Suppressor macrophage treated with lipopolysaccharide for 1 hour (primary cell): ENCODE measurements around the gene MASP1.
"Not testable (repeated sequence)": the region's sequence is repeated elsewhere in the genome, so short reads cannot be mapped to it uniquely, and the experiment has no call there.

Source experiments
- DNase-seq, 3 donors: peaks; one replicate each; pipeline ENCODE4 v3.0.0-alpha.2; 2020 to 2022

Gene MASP1

DNA sequence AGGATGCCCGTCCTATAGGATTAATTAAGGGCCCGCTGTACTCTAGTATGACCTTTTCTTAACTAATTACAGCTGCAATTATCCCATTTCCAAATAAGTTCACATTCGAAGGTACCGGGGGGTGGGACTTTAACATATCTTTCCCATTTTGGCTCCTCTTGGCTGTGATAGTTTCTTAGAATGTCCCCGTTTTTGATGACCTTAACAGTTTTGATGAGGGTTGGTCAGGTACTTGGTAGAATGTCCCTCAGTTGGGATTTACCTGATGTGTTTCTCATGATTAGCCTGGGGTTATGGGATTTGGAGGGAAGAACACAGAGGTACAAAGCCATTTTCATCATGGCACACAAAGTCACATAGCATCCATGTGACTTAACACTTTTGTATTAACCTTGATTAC is 76.1 kb downstream of the MASP1 start:
- DNase-seq = no peak

DNA sequence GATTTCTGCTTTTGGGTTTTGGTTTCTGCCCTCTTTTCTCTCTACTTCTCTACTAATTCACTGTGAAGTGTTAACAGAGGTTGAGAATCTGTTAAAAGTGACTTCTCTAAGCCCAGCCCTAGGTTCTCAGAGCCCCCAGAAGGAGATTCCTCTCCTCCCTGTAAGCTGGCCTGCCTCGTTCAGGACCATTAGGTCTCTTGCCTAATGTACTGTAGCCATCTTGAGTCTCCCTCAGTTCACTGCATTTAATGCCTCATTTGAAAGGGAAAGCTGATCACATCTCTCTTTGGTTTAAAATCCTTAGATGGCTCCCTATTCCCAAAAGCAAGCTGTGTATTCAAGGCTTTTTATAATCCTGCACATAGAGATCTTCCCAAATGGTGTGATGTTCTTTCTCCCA is 77.9 kb downstream of the MASP1 start:
- DNase-seq = no peak

DNA sequence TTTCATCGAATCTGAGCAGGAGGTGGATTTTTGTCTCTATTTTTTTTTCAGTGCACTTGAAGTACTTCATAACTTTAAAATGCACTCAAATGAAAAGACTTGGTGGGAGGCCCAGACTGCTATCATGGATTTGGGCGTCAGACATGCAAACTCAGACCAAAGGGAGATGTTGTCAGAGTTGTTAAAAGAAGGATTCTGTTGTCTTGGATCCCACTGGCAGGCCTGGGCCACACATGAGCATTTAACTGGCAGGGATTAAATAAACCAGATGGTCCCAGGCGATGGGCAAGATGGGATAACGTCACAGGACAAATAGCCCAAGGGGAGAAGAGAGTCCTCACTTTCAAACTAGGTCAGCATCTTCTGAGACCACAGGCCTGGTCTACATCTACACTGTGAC is 78.8 kb downstream of the MASP1 start:
- no peak for DNase-seq

- no peak for DNase-seq
Measured at GRCh38 chr3:187212196-187212545, 79.4 kb downstream of the MASP1 start.

DNA sequence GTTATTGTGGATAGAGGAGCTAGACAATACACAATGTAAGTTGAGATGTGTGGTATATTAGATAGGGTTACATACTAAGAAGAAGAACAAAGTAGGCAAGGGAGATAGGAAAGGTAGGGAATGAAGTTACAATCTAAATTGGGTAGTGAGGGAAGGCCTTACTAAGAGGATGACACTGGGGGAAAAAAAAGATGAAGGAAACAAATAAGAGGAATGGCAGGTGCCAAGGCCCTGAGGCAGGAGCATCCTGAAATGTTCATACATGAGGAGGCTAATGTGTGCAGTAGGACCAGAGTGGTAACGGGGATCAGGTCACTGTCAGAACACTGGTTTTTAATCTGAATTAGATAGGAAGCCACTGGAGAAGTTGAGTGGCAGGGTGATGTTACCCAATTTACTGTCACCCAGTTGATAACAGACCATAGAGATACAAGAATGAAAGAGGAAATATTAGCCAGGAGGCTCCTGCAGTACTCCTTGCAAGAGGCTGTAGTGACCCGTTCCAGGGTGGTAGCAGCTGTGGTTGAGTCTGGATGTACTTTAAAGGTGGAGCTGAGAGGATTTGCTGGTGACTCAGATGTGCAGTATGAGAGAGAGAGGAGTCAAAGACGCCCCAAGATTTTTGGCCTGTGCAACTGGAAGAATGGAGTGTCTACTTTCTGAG is 79.9 kb downstream of the MASP1 start:
- DNase-seq = no peak

DNA sequence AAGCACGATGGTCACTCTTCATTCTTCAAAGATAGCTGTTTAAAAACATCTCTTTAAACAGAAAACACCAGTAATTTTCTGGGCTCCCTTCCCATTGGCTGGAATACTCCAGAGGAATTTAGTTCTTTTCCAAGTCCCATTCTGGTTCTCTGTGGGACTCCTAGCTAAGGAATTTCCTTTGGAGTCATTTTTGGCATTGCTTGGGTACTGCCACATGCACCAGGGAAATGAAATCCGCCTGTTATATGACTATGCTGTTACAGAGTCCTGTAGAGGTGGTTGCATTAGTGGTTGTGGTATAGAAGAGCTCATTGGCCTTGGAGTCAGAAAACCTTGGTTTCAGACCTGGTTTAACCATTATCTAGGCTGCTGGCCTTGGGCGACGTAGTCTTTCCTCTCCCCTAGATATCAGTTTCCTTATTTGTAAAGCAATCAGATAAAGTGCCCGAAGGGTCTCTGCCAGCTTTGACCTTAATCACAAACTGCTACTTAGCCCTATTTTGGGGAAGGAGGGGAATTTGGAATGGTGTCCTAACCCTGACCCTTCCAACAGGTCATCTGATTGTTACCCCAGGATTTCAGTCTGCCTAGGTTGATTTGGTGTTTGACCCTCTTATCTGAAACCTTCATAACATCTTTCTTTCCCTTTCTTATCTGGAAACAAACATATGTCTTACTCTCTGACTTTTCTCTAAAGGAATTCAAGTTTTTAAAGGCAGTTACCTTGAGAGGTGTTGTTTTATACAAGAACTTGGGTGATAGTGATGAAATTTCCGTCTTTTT is 80.8 kb downstream of the MASP1 start:
- DNase-seq = no peak

DNA sequence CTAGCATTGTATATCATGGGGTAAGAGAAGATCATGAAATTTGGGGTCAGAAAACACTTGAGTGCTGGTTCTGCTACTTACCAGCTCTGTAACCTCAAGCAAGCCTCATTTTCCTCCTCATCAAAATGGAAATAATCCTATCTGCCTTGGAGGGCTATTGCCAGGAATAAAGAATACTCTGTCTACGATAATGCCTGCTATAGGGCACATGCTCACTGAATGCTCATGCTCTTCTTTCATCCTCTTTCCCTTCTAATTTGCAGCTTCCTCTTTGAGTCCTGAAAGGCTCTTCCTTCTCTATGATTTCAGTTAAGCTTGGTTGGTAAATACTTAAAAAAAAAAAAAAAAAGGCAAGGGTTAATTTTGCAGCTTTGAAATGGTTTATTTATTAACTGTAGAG is 81.4 kb downstream of the MASP1 start:
- DNase-seq = no peak

DNA sequence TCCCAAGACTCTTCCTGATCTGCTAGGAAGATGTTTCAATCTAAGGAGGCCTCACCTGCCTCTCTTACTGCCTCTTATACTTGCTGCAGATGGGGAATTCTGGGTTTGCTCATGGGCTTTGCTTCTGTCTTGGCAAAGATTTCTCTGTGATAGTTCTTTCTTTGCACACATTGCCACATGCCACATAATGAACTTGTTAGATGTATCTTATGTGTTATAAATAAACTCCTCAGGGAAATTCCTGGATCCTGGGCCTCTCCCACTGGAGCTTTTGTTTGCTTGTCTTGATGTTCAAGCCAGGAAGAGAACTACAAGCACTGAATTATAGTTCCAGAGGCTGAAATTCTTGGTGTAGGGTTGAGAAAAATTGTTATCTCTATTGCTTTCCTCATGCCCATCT is 82.0 kb downstream of the MASP1 start:
- no peak for DNase-seq

GRCh38 chr3:187208159-187208558 is 83.4 kb downstream of the MASP1 start:
- DNase-seq = no peak

- no peak for DNase-seq
Measured at GRCh38 chr3:187207624-187208023, 83.9 kb downstream of the MASP1 start.

GRCh38 chr3:187207062-187207461 is 84.5 kb downstream of the MASP1 start:
- no peak for DNase-seq

- no peak for DNase-seq
Measured at GRCh38 chr3:187205683-187206082, 85.9 kb downstream of the MASP1 start.

- DNase-seq = not testable (repeated sequence)
Measured at GRCh38 chr3:187199463-187200050, 92.0 kb downstream of the MASP1 start.

DNA sequence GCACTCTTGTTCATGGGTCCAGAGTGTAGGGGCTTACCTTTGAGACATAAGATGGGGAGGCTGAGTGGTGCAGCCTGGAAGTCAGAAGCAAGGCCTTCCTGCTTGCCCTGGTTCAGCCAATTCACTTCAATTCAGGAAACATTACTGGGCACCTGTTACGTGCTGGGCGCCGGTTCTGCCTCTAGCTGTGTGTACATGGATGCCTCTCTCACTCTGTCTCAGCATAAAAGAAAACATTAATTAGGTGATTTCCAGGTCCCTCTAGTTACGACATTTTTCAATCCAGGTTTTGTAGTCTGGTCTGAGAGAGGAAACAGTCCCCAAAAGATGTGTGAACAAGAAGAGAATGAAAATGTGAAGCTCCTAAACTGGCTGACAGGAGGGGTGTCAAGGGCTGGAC is 93.0 kb downstream of the MASP1 start:
- DNase-seq = no peak

DNA sequence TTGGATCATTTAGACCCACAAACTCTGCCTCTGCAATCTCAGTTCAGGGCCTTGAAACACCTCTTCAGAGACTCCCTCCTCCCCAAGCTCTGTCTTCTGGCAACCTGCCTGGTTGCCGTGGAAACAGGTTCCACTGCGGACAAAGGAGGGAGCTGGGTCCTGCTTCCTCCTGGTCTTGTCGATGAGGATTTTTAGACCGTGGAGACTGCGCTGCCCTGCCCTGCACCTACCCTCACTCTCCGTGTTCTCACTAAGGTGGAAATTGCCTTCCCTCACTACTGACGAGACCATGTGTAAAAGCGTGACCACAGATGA is 94.2 kb downstream of the MASP1 start, which contains the start of gene RTP1:
Gene RTP1, plus strand, starts transcription at position 152 of the 315 bp plus-strand sequence. Its CDS starts 30 bp downstream, at position 182.
- DNase-seq = no peak

DNA sequence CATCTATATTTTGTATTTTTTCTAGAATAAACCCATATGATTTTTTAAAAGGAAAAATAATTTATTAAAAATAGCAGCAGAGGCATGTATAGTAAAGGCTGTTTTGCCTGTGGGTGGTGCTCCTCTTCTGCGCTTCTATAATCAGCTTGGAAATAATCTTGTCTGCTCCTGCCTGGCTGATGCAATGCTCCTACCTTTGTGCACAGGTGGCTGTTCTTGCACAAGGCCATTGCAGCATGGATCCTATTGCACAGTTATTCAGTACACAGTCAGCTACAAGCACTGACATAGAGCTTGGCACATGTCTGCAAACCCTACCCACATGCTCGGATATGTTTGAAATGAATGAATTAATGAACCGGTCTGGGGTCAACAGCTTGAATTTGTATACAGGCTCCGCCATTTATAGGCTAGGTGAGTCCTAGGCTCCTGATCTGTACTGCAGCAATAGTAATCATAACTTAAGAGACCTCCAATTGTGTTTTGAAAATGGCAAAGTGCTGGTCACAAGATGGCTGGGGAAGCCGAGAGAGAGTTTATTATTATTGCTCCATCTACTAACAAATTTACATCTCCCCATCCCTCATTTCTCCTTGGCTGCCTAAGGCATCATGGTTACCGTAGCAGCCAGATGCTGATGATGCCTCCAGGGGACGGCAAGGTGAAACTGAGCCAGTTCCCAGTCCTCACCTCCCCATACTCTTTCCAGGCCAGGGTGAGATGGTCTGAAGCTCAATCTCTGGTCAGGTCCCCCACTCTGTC is 94.8 kb downstream of the MASP1 start:
- DNase-seq = no peak

- DNase-seq = no peak
Measured at GRCh38 chr3:187193181-187193580, 98.4 kb downstream of the MASP1 start.

DNA sequence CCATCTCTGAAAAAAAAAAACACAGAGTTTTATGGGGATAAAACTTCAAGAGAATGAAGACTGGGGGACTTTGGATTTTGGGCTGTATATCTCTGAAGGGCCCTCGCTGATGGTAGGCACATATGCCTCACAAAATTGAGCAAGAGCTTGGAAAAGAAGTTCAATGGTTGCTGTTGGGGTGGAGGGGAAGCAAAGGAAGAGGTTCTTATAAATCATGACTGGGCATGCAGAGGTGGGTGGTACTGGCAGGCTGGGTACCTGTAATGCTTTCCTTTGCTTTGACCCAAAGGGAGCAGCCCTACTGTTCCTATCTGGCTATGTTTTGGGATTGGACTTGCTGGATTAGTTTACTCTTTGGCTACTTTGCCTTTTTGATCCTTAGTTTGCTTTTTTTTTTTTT is 100.3 kb downstream of the MASP1 start:
- DNase-seq = no peak

- DNase-seq = peak; percentile 16 to 39 (median 26)
Measured at GRCh38 chr3:187188931-187189330, 102.6 kb downstream of the MASP1 start.

GRCh38 chr3:187186801-187187421 is 104.6 kb downstream of the MASP1 start:
- DNase-seq = peak in 1 of 3 donors; percentile 10

DNA sequence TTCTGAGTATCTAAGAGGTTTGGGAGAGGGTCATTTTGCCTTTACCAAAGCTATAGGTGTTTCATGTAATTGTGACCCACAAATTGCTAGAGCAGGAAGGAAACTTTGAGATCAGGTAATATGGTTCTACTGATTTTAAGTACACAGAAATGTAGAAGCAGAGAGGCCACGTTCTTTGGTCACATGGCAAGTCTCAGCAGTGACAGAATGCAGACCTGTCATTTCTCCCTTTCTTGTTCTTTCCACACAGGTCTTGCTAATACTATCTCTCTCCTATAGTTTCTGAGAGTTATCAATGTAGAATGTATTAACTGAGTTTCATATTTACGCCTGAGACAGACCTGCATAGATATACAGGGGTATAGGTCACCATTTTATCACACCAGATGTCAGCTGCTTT is 105.2 kb downstream of the MASP1 start:
- DNase-seq = no peak

DNA sequence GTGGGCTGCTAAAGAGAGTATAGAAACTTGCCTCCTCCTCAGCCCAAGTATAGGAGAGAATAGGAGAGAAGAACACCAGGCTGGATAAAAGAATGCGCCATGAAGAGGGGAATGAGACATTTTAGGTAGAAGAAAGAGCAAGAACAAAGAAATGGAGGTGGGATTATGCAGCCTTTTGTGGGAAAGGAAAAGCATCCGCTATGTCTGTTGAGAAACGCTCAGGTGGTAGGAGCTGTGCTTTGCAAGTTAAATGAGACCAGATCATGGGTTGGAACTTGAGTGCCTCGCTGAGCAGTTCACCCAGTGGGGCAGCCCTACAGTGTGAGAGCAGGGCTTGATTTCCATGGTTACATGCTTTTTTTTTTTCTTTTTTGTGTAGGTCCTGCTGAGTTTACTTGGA is 105.8 kb downstream of the MASP1 start:
- no peak for DNase-seq
